ENCODE measurements around the gene SCAF4.

The SCAF4 gene

DNA sequence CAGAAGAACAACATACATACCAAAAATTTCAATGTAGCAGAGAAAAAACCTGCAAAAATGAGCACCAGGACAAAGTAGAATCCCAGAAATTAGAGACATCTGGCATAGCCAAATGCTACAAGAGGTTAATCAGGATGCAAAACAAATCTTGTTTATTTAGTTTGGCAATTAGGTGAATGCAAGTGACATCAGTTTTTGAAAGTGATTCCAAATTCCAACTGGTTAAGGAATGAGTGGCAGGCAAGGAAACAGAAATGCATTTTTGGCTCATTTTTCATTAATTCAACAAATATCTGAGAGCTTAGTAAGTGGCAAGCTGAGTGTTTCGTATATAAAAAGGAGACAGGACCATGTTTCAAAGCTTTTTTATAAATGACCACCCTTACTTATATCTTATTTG lies 21.3 kb downstream of the SCAF4 start:
- DNase-seq, result no peak

GRCh38 chr21:31708541-31708940 lies 23.4 kb downstream of the SCAF4 start:
- no peak for DNase-seq

DNA sequence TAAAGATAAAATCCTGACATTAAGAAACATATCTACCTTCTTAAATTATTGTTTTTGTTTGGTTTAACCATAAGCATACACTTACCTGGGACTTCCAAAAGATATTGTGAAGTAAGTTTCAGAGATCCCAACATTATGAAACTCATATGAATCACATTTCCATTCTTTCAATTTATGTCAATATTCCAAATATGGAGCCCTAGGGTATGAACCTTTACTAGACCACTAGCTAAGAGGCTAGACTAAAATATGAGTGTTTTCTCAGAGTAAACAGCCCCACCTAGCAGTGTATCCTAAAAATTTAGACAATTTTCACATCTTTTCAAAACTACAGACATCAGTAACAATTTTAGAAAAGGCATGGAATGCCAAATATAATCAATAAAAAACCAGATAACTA lies 24.4 kb downstream of the SCAF4 start:
- DNase-seq, result no peak

- no peak for DNase-seq
Measured at GRCh38 chr21:31706562-31706961, 25.4 kb downstream of the SCAF4 start.

GRCh38 chr21:31700040-31700439 lies 31.9 kb downstream of the SCAF4 start:
- DNase-seq, result no peak

- no peak for DNase-seq
Measured at GRCh38 chr21:31698461-31698860, 33.5 kb downstream of the SCAF4 start.

DNA sequence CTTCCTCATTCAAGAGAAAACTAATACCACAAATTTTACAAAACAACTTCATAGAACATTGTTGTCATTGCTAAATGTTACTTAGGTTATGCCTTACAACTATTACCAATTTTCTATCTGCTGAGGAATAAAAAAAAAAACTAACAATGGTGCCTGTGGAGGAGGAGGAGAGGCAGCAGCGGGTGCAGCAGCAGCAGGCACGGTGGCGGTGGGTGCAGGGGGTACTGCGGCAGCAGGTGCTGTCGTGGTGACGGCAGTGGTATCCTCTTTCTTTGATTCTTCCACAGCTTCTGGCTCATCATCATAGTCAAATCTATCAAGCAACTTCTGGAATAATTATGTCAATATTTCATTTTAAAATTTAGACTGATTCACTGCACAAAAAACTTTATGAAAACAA lies 35.5 kb downstream of the SCAF4 start:
- no peak for DNase-seq

DNA sequence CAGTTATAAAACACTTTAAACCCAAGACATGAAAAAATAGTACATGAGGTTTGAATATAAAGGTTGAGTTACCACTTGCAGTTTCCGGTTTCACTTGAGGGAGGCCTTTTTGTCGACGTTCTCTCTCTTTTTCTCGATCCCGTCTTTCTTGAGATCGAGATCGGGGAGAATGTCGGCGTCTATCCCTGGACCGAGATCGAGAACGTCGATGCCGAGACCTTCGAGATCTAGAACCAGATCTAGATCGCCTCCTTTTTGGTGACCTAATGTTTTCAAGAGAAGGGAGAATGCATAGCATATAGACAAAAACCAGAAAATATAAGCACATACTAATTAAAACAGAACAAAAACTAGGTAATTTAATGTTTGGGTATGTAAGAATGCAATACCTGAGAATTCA lies 38.7 kb downstream of the SCAF4 start:
- DNase-seq, result no peak

GRCh38 chr21:31688603-31689368 lies 43.1 kb downstream of the SCAF4 start:
- DNase-seq, result no peak

GRCh38 chr21:31687108-31687507 lies 44.8 kb downstream of the SCAF4 start:
- no peak for DNase-seq

GRCh38 chr21:31686272-31686915 lies 45.5 kb downstream of the SCAF4 start:
- DNase-seq, result no peak

DNA sequence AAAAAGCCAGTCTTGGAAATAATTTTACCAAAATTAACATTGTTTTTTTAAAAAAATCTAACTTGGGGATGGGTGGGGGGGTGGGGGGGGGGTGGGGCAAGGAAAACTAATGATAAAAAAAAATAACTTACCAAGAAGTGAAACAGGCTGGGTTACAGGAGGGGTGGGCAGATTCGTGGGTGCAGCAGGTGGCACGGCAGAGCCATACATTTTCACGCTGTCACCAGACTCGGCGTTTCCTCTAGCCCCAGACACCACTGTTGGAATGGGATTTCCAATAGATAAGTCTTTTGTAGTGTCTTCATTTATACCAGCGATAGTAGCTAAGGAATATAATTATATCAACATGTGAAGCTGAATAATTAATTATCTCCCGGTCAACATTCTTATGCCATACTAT lies 47.0 kb downstream of the SCAF4 start:
- no peak for DNase-seq

GRCh38 chr21:31683029-31683428 lies 48.9 kb downstream of the SCAF4 start:
- no peak for DNase-seq

DNA sequence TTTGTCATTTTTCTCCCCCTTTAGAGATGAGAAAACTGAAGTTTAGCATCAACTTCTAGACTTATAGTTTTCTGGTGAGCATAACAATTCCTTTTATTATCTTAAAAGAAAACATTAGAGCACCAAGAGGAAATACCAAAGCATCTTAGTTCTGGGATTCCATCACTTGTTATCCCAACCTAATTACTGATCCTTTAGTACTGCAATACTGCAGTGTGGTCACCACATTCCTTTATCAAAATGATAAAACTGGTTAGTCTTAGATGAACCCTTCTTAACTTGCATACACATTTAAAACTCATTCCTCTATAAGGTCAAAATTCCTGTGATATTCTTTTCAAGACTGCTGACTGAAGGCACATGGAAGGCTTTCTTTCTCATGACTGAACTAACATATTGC lies 49.3 kb downstream of the SCAF4 start:
- DNase-seq, result no peak

- no peak for DNase-seq
Measured at GRCh38 chr21:31678478-31678877, 53.4 kb downstream of the SCAF4 start.

GRCh38 chr21:31677047-31677446 lies 54.9 kb downstream of the SCAF4 start:
- DNase-seq, result no peak

- no peak for DNase-seq
Measured at GRCh38 chr21:31675960-31676359, 56.0 kb downstream of the SCAF4 start.

DNA sequence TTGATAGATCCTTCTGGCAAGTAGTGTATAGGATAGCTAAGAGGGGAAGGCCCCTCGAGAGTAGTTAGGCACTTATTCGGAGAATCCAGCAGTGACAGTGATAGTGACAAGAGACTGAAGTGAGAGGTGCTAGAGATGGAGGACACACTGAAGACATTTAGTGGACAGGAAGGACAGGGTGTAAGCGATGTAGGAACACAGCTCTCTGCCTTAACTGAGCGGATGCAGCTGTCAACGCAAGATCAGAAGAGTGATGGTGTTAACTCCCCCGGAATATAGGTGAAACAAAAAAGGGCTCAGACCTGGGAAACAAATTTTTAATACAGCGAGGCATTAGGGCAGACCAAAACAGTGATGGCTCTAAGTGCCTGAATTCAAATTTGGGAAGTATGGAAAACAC lies 56.6 kb downstream of the SCAF4 start:
- DNase-seq, result no peak

- no peak for DNase-seq
Measured at GRCh38 chr21:31673321-31673912, 58.5 kb downstream of the SCAF4 start.

GRCh38 chr21:31671931-31672330 lies 60.0 kb downstream of the SCAF4 start:
- DNase-seq, result no peak

DNA sequence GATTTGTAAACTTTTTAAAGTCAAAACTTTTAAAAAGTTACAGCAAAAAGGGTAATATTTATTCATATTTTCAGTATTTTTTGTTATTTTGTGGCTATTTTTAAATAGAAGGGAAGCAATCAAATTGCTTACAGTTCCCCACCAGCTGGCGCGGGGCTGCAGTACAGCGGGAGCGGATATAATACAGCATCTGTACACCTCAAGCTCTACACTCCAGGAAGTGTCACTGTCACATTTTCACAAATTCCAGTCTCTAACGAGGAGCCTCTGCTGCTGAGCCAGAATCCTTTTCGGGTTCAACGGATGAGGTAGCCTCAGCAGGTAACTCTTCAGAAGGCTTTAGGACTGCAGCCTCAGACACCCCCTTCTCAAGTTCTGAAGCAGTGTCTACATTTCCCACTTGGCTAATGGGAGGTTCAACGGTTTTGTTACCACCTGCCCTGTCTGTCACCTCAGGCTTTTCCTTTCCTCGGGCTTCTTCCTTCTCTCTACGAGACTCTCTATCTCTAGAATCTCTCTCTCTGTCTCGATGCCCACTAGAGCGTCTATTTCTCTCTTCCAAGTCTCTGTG lies 60.7 kb downstream of the SCAF4 start:
- DNase-seq, result no peak

GRCh38 chr21:31670070-31670469 lies 61.8 kb downstream of the SCAF4 start:
- DNase-seq, result no peak

GRCh38 chr21:31668651-31669491 lies 63.0 kb downstream of the SCAF4 start:
- no peak for DNase-seq

All from NCI-H187 (cell line).